K562 (cell line): ENCODE results near the gene PABPC1L. TPM values are rescaled to one million over a fixed set of nuclear protein-coding genes. Genes with fewer than 3 reads are reported as not detected.

ENCODE experiments used
- ATAC-seq: fragments of 200-7000 bp; cut with Tn5 transposase; 3 replicates; pipeline ENCODE4 v1.9.1; 2020; ENCODE audit warnings: moderate library complexity
- BruUV-seq: library from RNA; stranded (reverse); fragments of 400-500 nt; replicated peaks from 2 replicates; lab custom pipeline; 2021; lab: Mats Ljungman, UMichigan
- CTCF ChIA-PET: fragments of 300-600 bp; formaldehyde crosslinking; extraction: SDS; loops from one replicate; lab custom pipeline; 2021; ENCODE audit warnings: low intra/inter-chr PET ratio; lab: Yijun Ruan, JAX
- POLR2A ChIA-PET: fragments of 300-600, 350-650 bp; sonication (Branson Sonifier 250); formaldehyde crosslinking; extraction: SDS; loops from one replicate; lab custom pipeline; 2021; ENCODE audit warnings: antibody characterized with exemption, inconsistent platforms; lab: Yijun Ruan, JAX
- DNase-seq, 4 experiments: peaks; one replicate each; pipeline versions ENCODE4 v3.0.0 to v3.0.0-alpha.2; 2011 to 2018; ENCODE audit warnings: low spot score in 3 of 4, mixed read lengths in 3 of 4; ENCODE audit errors: extremely low read depth in 1 of 4
- FAIRE-seq: peaks from 2 replicates; lab custom pipeline; 2011; peaks lifted over from hg19 to GRCh38; lab: Jason Lieb, UNC
- H2AFZ ChIP-seq: 2 replicates; pipeline ENCODE4 v1.6.0; 2011; ENCODE audit warnings: low read depth, low read length, control low read depth, inconsistent platforms
- H3K27ac ChIP-seq: fragments of 200-600 bp; 3 replicates; pipeline ENCODE4 v1.8.0; 2011; ENCODE audit warnings: low read depth, mild to moderate bottlenecking, control low read depth, inconsistent platforms, low read length, moderate library complexity, mixed read lengths; ENCODE audit errors: extremely low read depth
- H3K27me3 ChIP-seq, 2 experiments: fragments of 300-600 bp in 1 of 2; 2 replicates in 1 of 2; 3 replicates in 1 of 2; pipeline versions ENCODE4 v1.6.0 to v1.8.0; 2011; ENCODE audit warnings: inconsistent platforms in 2 of 2, low read length in 2 of 2, mild to moderate bottlenecking in 1 of 2, mixed read lengths in 1 of 2, moderate library complexity in 1 of 2; ENCODE audit not compliant: control insufficient read depth in 2 of 2, insufficient read depth in 2 of 2
- H3K36me3 ChIP-seq: fragments of 300-600 bp; 3 replicates; pipeline ENCODE4 v1.8.0; 2011; ENCODE audit warnings: mild to moderate bottlenecking, low read length, inconsistent platforms; ENCODE audit not compliant: control insufficient read depth, insufficient read depth
- H3K4me1 ChIP-seq, 2 experiments: fragments of 200-600 bp in 1 of 2; replicated peaks in 1 of 2; 2 replicates in 1 of 2; 3 replicates in 1 of 2; pipeline versions ENCODE4 v1.5.1 to v1.8.0; 2011; ENCODE audit warnings: inconsistent platforms in 2 of 2, low read length in 2 of 2, mild to moderate bottlenecking in 1 of 2, mixed read lengths in 1 of 2, moderate library complexity in 1 of 2; ENCODE audit not compliant: control insufficient read depth in 2 of 2, insufficient read depth in 2 of 2
- H3K4me2 ChIP-seq: 2 replicates; pipeline ENCODE4 v1.6.1; 2011; ENCODE audit warnings: low read length, control low read depth, inconsistent platforms, mixed read lengths; ENCODE audit not compliant: insufficient read depth
- H3K4me3 ChIP-seq: fragments of 200-600 bp; sonication (generic), shearing (Covaris generic); 2 replicates; pipeline ENCODE4 v1.5.1; 2016; ENCODE audit warnings: control low read depth, inconsistent platforms
- H3K79me2 ChIP-seq: fragments of 200-600 bp; 3 replicates; pipeline ENCODE4 v1.8.0; 2011; ENCODE audit warnings: low read length, inconsistent platforms; ENCODE audit not compliant: control insufficient read depth, insufficient read depth
- H3K9ac ChIP-seq, 2 experiments: 2 replicates each; pipeline versions ENCODE4 v1.6.0 to v1.6.1; 2011; ENCODE audit warnings: low read depth in 2 of 2, low read length in 2 of 2, control low read depth in 1 of 2, inconsistent platforms in 1 of 2, mild to moderate bottlenecking in 1 of 2, mixed read lengths in 1 of 2; ENCODE audit not compliant: insufficient read depth in 1 of 2
- H3K9me1 ChIP-seq: one replicate; pipeline ENCODE4 v1.6.0; 2011; ENCODE audit warnings: inconsistent platforms, mild to moderate bottlenecking, low read length, moderate library complexity; ENCODE audit not compliant: control insufficient read depth, insufficient read depth
- H3K9me3 ChIP-seq: replicated peaks from 2 replicates; pipeline ENCODE4 v1.5.1; 2011; ENCODE audit warnings: low read depth, low read length, inconsistent platforms; ENCODE audit not compliant: control insufficient read depth, insufficient read depth
- H4K20me1 ChIP-seq: replicated peaks from 2 replicates; pipeline ENCODE4 v1.6.1; 2011; ENCODE audit warnings: low read length, inconsistent platforms, mixed read lengths; ENCODE audit not compliant: control insufficient read depth, insufficient read depth
- CREB5 ChIP-seq: fragments of 250-450 bp; sonication (Bioruptor Pico); IDR thresholded peaks from 2 replicates; pipeline ENCODE4 v1.5.0; 2020; ENCODE audit warnings: mild to moderate bottlenecking
- E2F1 ChIP-seq: sonication (generic); formaldehyde crosslinking; IDR thresholded peaks from 2 replicates; pipeline ENCODE4 v1.8.1; 2023; ENCODE audit warnings: mild to moderate bottlenecking, missing genetic modification reagents, moderate library complexity
- FOXJ2 ChIP-seq: fragments of 200-800 bp; sonication (Bioruptor generic); IDR thresholded peaks from 2 replicates; pipeline ENCODE4 v1.6.1; 2016; ENCODE audit warnings: missing genetic modification characterization, missing compliant biosample characterization
- HMBOX1 ChIP-seq: sonication (generic); IDR thresholded peaks from 2 replicates; pipeline ENCODE4 v1.6.1; 2016
- MXD1 ChIP-seq: fragments of 250-450 bp; sonication (Bioruptor Pico); IDR thresholded peaks from 2 replicates; pipeline ENCODE4 v1.8.0; 2021; ENCODE audit warnings: borderline replicate concordance, mild to moderate bottlenecking, moderate library complexity; ENCODE audit not compliant: poor library complexity, severe bottlenecking
- PCBP2 ChIP-seq: fragments of 200-400 bp; formaldehyde crosslinking; IDR thresholded peaks from 2 replicates; pipeline ENCODE4 v1.6.1; 2018; ENCODE audit warnings: low read length, low read depth, mild to moderate bottlenecking, moderate library complexity; ENCODE audit not compliant: poor library complexity, severe bottlenecking
- RFX5 ChIP-seq: IDR thresholded peaks from 2 replicates; pipeline ENCODE4 v1.6.1; 2011; ENCODE audit warnings: low read depth, mild to moderate bottlenecking, improper control_type of control experiment, low read length
- SIN3A ChIP-seq, 2 experiments: fragments of 150-350 bp in 1 of 2; IDR thresholded peaks; 2 replicates each; pipeline ENCODE4 v1.6.1; 2011 to 2016; ENCODE audit warnings: borderline replicate concordance in 2 of 2, low read depth in 2 of 2, low read length in 2 of 2, mild to moderate bottlenecking in 2 of 2, moderate library complexity in 2 of 2; ENCODE audit not compliant: control insufficient read depth in 1 of 2
- SIX5 ChIP-seq, 2 experiments: IDR thresholded peaks; 2 replicates each; pipeline ENCODE4 v1.6.1; 2011; ENCODE audit warnings: low read length in 2 of 2, borderline replicate concordance in 1 of 2, low read depth in 1 of 2, mild to moderate bottlenecking in 1 of 2, moderate library complexity in 1 of 2; ENCODE audit not compliant: insufficient read depth in 1 of 2
- STAT5A ChIP-seq: IDR thresholded peaks from 2 replicates; pipeline ENCODE4 v1.6.1; 2012; ENCODE audit warnings: low read length, inconsistent platforms, borderline replicate concordance
- ZNF717 ChIP-seq: fragments of 250-450 bp; sonication (Bioruptor Pico); IDR thresholded peaks from 2 replicates; pipeline ENCODE4 v1.5.0; 2021
- ZNF778 ChIP-seq: fragments of 450-650 bp; formaldehyde crosslinking; IDR thresholded peaks from 2 replicates; pipeline ENCODE4 v1.4.0; 2020; ENCODE audit warnings: mild to moderate bottlenecking, moderate library complexity
- ZNF785 ChIP-seq: fragments of 250-450 bp; sonication (Bioruptor Pico); IDR thresholded peaks from 2 replicates; pipeline ENCODE4 v1.4.0; 2020; ENCODE audit warnings: mild to moderate bottlenecking
- WGBS: fragments of 100-300 bp; shearing (Covaris generic); methylation state at CpG from one replicate; pipeline ENCODE4 v1.1.6; 2016; ENCODE audit warnings: low coverage, mixed read lengths; ENCODE audit not compliant: insufficient coverage; ENCODE audit errors: missing lambda C conversion rate; 5-methylcytosine and 5-hydroxymethylcytosine counted together
- in situ Hi-C: fragments of 300-500 bp; cut with MboI; formaldehyde crosslinking; loops from 4 replicates; pipeline ENCODE4 v1.15.0; 2018; ENCODE audit warnings: inconsistent platforms, mixed read lengths
- intact Hi-C: fragments of 100-400 bp; cut with micrococcal nuclease; formaldehyde crosslinking; loops from 2 replicates; pipeline ENCODE4 v1.14.2; 2022
- polyA plus RNA-seq, 8 experiments: library from polyadenylated mRNA; depleted of rRNA in 4 of 8; stranded (reverse) in 5 of 8; unstranded in 3 of 8; fragments of >200 nt; fragmentation: Nextera tagmentation in 2 of 8; fragmentation: Illumina TruSeq in 1 of 8; extraction: Ambion mirVana in 2 of 8; extraction: Trizol in 1 of 8; gene quantifications; 2 replicates each; pipeline versions ENCODE4 v1.2.1 to v1.2.3, GENCODE V29; 2011 to 2014; ENCODE audit warnings: inconsistent platforms in 1 of 8, missing spikeins in 1 of 8
- total RNA-seq, 7 experiments: library from RNA; depleted of rRNA in 6 of 7; stranded (reverse); fragments of >200 nt in 6 of 7; fragmentation: Illumina TruSeq in 2 of 7; extraction: Trizol in 2 of 7; gene quantifications; 2 replicates each; pipeline versions ENCODE4 v1.2.1 to v1.2.3, GENCODE V29; 2011 to 2021; ENCODE audit warnings: low replicate concordance in 1 of 7

PABPC1L gene
- total and polyA plus RNA-seq, 9 of the 15 experiments (the other 6 are each of a cell fraction or from before 2014, with no cell fraction given) = 6.0 to 90.3 (median 15.8) TPM

- TSS peak; percentile 56 for BruUV-seq
- ChIA-PET POLR2A (interaction anchor here (0.6 to 2.8 kb wide), 3 partner anchors 9 to 28 kb away, joined by 3 to 15 read pairs (median 5); partner anchors contain the start of gene TOMM34), CTCF (no interaction called here)
- Histone ChIP-seq H3K9ac (no peak overlapping the region), H3K9me1 (no peaks in the 10 kb centered on the region), H3K9me3 (no peaks in the 10 kb centered on the region), H3K36me3 (peaks cover 56% of the 10 kb centered on the region; the same call in 2 of the 3 replicates), H4K20me1 (no peaks in the 10 kb centered on the region; the same call in 1 of the 2 replicates), H3K4me1 (no peaks in the 10 kb centered on the region), H3K4me3 (no peak overlapping the region), H3K27me3 (no peaks in the 10 kb centered on the region), H3K4me2 (no peak overlapping the region), H3K79me2 (no peaks in the 10 kb centered on the region), H2AFZ (no peak overlapping the region), H3K27ac (no peak overlapping the region)
- no peak for TF ChIP-seq MXD1 (CRISPR knock-in tag)
- TF ChIP-seq FOXJ2 = no peak
- no peak for TF ChIP-seq E2F1 (CRISPR knock-in tag)
- no peak for TF ChIP-seq SIN3A (IDR thresholded peaks at IDR 0.05; ENCODE audit: borderline replicate concordance in 2 of 2, control insufficient read depth in 1 of 2, low read depth in 2 of 2, low read length in 2 of 2)
- TF ChIP-seq ZNF717 (CRISPR knock-in tag) = no peak
- no peak for TF ChIP-seq ZNF778 (CRISPR knock-in tag)
- TF ChIP-seq CREB5 (CRISPR knock-in tag) = no peak
- TF ChIP-seq PCBP2 = no peak
- no peak for TF ChIP-seq HMBOX1
- TF ChIP-seq RFX5 = no peak
- TF ChIP-seq STAT5A = no peak
- TF ChIP-seq SIX5 (IDR thresholded peaks at IDR 0.05; ENCODE audit: borderline replicate concordance in 1 of 2, insufficient read depth in 1 of 2, low read depth in 1 of 2, low read length in 2 of 2) = no peak
- TF ChIP-seq ZNF785 = no peak
- ATAC-seq (no peak), FAIRE-seq (no peak), DNase-seq (no peak)
- intact Hi-C loops (no loop called here), in situ Hi-C loops (no loop called here)
- 56% methylated on average over 3 of the region's 3 CpGs for WGBS
Observed at GRCh38 chr20:44931911-44932310, 22.1 kb downstream of the PABPC1L start.
